Skeletal muscle cell (primary cell): ENCODE measurements around the gene ADARB2.

Source experiments
- DNase-seq: peaks from one replicate; pipeline ENCODE4 v3.0.0-alpha.2; 2010; ENCODE audit warnings: low read depth
- H3K4me3 ChIP-seq: 2 replicates; pipeline ENCODE4 v1.5.1; 2011; ENCODE audit warnings: low read depth, mild to moderate bottlenecking, control low read depth, low read length, moderate library complexity

Gene ADARB2

GRCh38 chr10:1191752-1192151, 545.6 kb downstream of the ADARB2 start:
- no peak overlapping the region for H3K4me3 ChIP-seq
- no peak for DNase-seq

DNA sequence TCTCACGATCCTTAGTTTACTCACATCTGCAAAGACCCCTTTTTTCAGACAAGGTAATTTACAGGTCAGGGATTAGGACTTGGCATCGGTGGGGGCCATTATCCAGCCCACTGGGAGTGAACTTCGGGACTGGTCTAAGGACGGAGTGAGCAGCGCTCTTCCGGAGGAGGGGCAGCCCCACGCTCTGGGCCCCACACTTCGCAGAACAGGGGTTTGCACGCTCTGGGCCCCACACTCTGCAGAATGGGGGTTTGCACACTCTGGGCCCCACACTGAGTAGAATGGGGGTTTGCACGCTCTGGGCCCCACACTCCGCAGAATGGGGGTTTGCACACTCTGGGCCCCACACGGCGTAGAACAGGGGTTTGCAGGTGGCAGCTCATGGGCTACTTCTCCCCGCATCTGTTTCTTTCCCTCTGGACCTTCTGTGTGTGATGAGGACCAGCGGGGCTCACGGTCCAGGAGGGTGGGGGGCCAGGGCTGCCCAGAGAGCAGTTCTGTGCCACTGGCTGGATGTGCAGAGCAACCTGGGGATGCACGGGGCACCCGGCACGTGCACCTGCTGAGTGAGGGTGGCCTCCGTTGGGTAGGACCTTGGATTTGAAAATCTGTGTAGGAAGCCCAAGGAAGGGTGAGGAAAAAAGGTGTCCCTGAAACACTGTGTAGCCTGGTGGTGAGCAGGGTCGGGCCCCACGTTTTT, 546.4 kb downstream of the ADARB2 start:
- no peak overlapping the region for H3K4me3 ChIP-seq
- no peak for DNase-seq

GRCh38 chr10:1190052-1190395, 547.3 kb downstream of the ADARB2 start:
- no peak overlapping the region for H3K4me3 ChIP-seq
- no peak for DNase-seq

DNA sequence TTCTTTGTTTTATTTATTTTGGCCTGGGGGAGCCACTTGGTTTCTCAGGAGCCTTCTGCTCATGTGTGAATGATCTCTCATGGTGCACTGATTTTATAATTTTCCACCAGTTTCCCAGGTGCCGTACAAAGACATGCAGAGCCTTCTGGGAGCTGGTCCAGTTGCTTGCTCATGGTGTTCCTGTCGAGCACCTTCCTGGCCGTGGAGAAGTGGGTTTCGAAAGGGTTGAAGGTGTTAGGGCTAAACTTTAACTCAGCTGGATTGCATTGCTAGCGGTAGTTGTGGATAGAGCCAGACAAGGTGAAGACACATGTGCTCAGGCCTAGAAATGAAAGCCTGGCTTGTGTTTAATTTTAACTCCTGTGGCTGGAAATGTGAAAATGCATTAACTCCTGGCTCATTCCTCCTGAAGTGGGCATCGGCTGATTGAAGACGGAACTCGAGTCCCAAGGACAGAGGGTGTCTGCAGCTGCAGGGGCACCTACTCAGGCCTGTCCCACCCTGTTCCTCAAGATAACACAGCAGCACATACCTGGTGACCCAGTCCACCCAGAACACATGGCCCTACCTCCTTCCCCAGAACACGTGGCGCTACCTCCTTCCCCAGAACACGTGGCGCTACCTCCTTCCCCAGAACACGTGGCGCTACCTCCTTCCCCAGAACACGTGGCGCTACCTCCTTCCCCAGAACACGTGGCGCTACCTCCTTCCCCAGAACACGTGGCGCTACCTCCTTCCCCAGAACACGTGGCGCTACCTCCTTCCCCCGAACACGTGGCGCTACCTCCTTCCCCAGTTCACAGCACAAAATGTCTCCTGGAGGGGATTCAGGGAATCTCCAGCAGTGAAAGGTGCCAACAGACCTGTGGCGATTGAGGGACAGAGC, 547.9 kb downstream of the ADARB2 start:
- DNase-seq = no peak
- no peak overlapping the region for H3K4me3 ChIP-seq

DNA sequence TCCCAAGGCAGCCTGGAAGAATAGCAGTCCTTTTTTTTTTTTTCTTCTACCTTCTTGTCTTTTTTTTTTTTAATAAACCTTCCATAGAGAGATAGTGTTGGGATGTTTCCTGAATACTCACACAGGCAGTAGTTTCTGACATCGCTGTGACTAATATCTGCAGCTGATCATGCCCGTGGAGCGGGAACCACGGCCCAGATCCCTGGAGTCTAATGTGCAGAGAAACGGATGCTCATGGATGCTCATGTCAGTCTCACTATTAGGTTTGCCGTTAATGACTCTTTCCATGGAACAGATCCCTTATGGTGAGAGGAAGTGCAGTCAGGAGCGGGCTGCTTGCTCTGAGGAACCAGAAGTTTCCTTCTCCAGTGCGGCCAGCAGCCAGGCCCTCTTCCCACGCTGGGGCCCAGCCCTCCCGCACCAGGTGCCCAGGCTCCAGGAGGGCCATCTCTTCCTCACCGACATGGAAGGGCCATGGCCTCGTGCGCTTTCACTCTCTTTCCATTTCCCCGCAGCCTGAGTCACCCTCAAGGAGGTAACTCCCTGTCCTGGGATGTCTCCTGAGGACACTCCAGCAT, 548.7 kb downstream of the ADARB2 start:
- DNase-seq = no peak

GRCh38 chr10:1187855-1188557, 549.3 kb downstream of the ADARB2 start:
- H3K4me3 ChIP-seq = no peak overlapping the region
- no peak for DNase-seq

More for the DNA sequence above, 548.7 kb downstream of the ADARB2 start:
- H3K4me3 ChIP-seq = no peak overlapping the region

DNA sequence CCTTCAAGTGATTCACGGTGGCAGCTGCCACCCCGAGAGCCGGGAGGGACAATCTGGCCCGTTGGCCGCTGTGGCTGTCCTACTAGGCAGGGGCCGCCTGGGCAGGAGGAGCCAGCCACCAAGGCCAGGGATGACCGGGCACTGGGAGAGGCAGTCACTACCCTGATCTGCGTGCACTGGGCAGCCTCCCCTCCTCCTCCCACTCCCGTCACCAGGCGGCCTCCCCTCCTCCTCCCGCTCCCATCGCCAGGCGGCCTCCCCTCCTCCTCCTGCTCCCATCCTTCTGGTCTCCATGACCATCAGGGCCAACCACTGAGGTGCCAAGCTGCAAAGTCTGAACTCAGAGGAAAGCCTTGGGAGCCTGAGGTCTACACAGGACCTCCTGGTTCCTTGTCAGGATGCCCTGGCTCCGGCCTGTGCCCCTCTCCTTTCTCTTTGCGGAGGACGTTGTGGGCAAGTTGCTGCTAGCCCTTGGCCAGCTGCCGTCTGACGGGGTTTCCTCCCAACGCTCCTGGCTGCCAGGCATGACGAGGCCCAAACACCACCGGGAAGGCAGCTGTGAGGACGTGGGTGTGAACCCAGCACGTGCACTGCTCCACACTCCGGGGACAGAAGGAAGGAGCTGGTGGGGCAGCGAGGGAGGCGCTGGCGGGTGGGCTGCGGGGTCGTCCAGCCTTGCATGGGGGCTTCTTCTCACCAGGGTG, 550.0 kb downstream of the ADARB2 start:
- H3K4me3 ChIP-seq = no peak overlapping the region
- no peak for DNase-seq

GRCh38 chr10:1186683-1186990, 550.7 kb downstream of the ADARB2 start:
- DNase-seq = no peak
- no peak overlapping the region for H3K4me3 ChIP-seq

GRCh38 chr10:1185911-1186682, 551.2 kb downstream of the ADARB2 start:
- no peak for DNase-seq
- no peak overlapping the region for H3K4me3 ChIP-seq

DNA sequence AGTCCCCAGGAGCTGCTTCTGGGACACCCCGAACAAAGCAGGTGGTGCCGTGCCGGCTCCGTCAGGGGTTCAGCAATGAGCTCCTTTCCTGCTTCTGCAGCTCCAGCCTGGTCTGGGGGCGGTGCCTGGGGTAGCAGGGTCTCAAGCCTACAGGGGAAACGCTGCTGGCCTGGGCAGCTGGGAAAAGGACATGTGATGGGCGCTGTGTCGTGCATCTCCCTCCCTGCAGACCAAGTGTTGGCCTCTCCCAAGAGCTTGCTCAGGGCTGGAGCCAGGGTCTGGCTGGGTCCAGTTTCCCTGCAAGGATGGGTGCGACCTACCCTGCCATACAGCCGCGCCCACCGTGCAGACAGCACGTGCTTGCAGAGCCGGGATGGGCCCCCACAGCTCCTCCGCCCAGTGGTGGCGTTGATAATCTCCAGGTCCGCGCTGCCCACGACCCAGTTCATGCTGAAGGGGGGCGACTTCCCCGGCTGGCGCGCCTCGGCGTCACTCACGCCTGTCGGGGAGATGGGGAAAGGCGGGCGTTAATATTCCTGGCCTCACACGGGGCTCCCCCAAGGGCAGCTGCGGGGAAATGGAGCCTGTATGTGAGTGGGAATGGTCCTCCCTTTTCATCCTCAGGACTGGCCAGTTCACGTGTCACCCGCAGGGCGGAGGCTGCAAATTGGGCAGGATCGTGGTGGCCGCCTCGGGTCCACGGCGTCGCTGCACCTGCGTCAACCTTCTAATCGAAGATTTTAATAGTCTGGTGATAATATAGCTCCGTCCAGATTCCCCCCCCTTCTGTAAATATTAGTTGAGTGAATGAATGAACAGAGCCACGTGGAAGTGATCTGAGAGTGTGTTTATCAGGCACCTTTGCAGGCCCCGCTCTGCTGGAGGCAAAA, 552.5 kb downstream of the ADARB2 start:
- DNase-seq = no peak
- H3K4me3 ChIP-seq = no peak overlapping the region

DNA sequence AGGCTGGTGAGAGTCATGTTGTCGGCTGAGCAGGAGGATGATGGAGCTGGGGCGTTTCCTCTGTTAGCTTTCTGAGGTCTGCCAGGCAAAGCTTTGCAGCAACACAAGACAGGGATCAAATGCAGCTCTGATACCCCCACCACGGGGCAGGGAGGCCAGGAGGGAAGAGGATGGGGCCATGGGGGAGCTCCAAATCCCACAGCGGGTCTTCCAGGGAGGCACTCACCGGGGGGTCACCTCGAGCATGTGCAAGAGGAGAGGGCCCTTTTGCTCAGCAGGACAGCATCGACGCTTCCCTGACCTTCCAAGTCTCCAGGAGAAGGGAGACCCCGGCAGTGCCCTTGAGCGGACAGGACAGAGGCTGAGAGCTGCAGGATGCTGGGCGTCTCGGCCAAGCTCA, 553.6 kb downstream of the ADARB2 start:
- no peak overlapping the region for H3K4me3 ChIP-seq
- DNase-seq = no peak

DNA sequence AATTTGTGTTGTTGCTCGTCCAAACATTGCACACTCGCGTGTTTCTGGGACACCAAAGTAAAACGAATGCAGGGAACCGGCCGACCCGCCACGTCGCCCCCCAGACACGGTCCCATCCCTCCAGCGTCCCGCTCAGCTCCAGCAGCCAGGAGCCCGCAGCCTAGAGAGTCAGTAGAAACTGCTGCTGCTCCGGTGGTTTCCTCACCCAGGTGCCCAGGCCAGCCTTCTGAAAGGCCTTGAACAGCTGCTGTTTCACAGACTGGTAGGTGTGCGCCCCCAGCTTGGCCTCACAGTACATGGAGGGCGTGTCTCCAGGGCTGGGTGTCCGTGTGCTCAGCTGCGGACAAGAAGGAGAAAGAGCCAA, 554.3 kb downstream of the ADARB2 start:
- DNase-seq = no peak
- no peak overlapping the region for H3K4me3 ChIP-seq

GRCh38 chr10:1182280-1183032, 554.9 kb downstream of the ADARB2 start:
- no peak overlapping the region for H3K4me3 ChIP-seq
- DNase-seq = no peak

GRCh38 chr10:1180836-1181235, 556.5 kb downstream of the ADARB2 start:
- no peak for DNase-seq

DNA sequence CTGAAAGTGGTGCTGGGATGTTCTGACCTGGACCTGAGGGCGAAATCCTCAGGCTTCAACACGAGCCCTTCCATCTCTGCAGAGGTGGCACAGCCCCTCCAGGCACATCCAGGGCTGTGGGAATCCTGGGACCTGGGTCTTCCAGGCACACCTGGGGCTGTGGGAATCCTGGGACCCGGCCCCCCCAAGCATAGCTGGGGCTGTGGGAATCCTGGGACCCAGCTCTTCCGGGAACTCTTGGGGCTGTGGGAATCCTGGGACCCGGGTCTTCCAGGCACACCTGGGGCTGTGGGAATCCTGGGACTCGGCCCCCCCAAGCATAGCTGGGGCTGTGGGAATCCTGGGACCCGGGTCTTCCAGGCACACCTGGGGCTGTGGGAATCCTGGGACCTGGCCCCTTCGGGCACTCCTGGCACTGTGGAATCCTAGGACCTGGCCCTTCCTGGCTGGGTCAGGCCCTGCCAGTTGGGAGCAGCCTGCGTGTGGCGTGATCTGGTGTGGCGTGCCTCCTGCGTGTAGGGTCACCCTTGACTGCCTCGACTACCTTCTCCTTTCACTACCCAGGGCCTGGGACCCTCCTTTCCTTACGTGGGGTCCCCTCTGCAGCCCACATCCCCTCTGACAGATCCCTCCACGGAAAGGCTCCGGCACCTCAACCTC, 557.1 kb downstream of the ADARB2 start:
- no peak overlapping the region for H3K4me3 ChIP-seq
- no peak for DNase-seq

More at GRCh38 chr10:1180836-1181235, 556.5 kb downstream of the ADARB2 start:
- no peak overlapping the region for H3K4me3 ChIP-seq

- no peak overlapping the region for H3K4me3 ChIP-seq
- DNase-seq = no peak
Measured at GRCh38 chr10:1179346-1180070, 557.8 kb downstream of the ADARB2 start.
